A673 (cell line): ENCODE measurements around the gene ATF4.

ENCODE experiments used
- CTCF ChIP-seq: fragments of 300-800, 200-600 bp; sonication (generic); conservative IDR thresholded peaks from 2 replicates; pipeline ENCODE4 v1.5.1; 2017; ENCODE audit warnings: low read depth, mild to moderate bottlenecking, antibody characterized with exemption, low read length, moderate library complexity, mixed read lengths
- EZH2 ChIP-seq: fragments of 200-600 bp; sonication (generic); IDR thresholded peaks from 2 replicates; pipeline ENCODE4 v1.6.1; 2017; ENCODE audit warnings: borderline replicate concordance, low read depth, mild to moderate bottlenecking, mixed read lengths, antibody characterized with exemption, low read length; ENCODE audit not compliant: poor library complexity, severe bottlenecking

DNA sequence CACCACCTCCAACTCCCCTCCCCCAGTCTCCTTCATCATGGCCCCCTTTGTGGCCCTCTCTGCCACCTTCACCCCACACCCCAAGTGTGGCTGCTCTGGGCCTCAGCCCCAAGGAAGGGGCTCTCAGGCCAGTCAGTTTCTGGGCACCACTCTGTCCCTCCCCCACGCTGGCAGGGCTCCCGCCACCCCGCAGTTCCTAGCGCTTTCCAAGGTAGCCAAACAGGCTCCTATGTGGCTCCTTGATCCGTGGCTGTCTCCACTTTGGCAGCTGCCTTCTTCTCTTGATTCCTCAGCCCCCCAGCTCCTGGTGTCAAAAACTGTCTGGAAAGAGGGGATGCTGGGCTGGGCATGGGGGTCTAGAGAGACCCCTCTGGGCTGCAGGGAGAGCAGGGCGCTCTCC is 39.8 kb downstream of the ATF4 start:
- no peak for TF ChIP-seq EZH2
- TF ChIP-seq CTCF: no peak
